Parathyroid adenoma (tissue), 2 donors: ENCODE results near the gene SUPT3H.

Source experiments
- H2AFZ ChIP-seq: fragments of 300-600 bp; sonication (generic); one replicate; pipeline ENCODE4 v1.7.0; 2017; ENCODE audit warnings: antibody characterized with exemption, mild to moderate bottlenecking
- H3K27ac ChIP-seq: fragments of 300-600 bp; sonication (generic); one replicate; pipeline ENCODE4 v1.7.0; 2017
- H3K27me3 ChIP-seq: fragments of 300-600 bp; sonication (generic); one replicate; pipeline ENCODE4 v1.7.0; 2017; ENCODE audit warnings: low read length; ENCODE audit not compliant: control insufficient read depth, insufficient read depth
- H3K36me3 ChIP-seq: fragments of 300-600 bp; sonication (generic); one replicate; pipeline ENCODE4 v1.7.0; 2017; ENCODE audit warnings: low read length; ENCODE audit not compliant: control insufficient read depth, insufficient read depth
- H3K4me1 ChIP-seq: fragments of 300-600 bp; sonication (generic); one replicate; pipeline ENCODE4 v1.7.0; 2017; ENCODE audit warnings: control low read depth
- H3K4me2 ChIP-seq: fragments of 300-600 bp; sonication (generic); one replicate; pipeline ENCODE4 v1.7.0; 2017; ENCODE audit warnings: low read length
- H3K4me3 ChIP-seq: fragments of 300-600 bp; sonication (generic); one replicate; pipeline ENCODE4 v1.7.0; 2017; ENCODE audit warnings: low read depth, low read length
- H3K79me2 ChIP-seq: fragments of 300-600 bp; sonication (generic); one replicate; pipeline ENCODE4 v1.7.0; 2017; ENCODE audit warnings: control low read depth
- H3K9ac ChIP-seq: fragments of 300-600 bp; sonication (generic); one replicate; pipeline ENCODE4 v1.7.0; 2017; ENCODE audit warnings: mild to moderate bottlenecking
- H3K9me3 ChIP-seq: fragments of 300-600 bp; sonication (generic); one replicate; pipeline ENCODE4 v1.7.0; 2017; ENCODE audit warnings: low read length; ENCODE audit not compliant: control insufficient read depth
- TF ChIP-seq, protein P1 (sequence below): fragments of 300-600 bp; sonication (generic); IDR thresholded peaks from one replicate; pipeline ENCODE4 v1.7.0; 2017; ENCODE audit warnings: antibody characterized with exemption, mild to moderate bottlenecking
- donor health status: primary hyperparathyroidism.

Gene SUPT3H

DNA sequence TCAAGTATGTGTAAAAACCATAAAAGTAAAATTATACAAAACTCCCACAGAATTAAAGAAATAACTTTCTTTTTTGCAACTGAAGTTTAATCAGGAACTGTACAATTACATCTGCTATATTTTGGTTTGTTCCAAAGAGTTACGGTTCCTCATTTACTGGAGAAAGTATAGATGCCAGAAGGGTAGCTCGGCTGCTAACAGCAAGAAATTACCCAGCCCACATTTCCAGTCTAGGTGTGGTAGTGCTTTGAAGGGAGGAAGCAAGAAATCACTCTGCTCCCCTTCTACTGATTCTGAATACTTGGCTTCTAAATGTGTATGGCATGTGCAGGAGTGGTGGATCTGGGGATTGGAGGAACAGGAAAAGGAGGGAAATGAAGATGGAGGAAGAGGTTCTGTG, 549.0 kb downstream of the SUPT3H start:
- Histone ChIP-seq H3K9ac (no peak overlapping the region), H2AFZ (no peak overlapping the region), H3K27me3 (no peaks in the 10 kb centered on the region), H3K79me2 (no peaks in the 10 kb centered on the region), H3K27ac (no peak overlapping the region), H3K4me3 (no peak overlapping the region), H3K4me2 (no peak overlapping the region), H3K36me3 (no peaks in the 10 kb centered on the region), H3K4me1 (no peaks in the 10 kb centered on the region), H3K9me3 (no peaks in the 10 kb centered on the region)
- TF ChIP-seq, protein P1, sequence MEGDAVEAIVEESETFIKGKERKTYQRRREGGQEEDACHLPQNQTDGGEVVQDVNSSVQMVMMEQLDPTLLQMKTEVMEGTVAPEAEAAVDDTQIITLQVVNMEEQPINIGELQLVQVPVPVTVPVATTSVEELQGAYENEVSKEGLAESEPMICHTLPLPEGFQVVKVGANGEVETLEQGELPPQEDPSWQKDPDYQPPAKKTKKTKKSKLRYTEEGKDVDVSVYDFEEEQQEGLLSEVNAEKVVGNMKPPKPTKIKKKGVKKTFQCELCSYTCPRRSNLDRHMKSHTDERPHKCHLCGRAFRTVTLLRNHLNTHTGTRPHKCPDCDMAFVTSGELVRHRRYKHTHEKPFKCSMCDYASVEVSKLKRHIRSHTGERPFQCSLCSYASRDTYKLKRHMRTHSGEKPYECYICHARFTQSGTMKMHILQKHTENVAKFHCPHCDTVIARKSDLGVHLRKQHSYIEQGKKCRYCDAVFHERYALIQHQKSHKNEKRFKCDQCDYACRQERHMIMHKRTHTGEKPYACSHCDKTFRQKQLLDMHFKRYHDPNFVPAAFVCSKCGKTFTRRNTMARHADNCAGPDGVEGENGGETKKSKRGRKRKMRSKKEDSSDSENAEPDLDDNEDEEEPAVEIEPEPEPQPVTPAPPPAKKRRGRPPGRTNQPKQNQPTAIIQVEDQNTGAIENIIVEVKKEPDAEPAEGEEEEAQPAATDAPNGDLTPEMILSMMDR = no peak

DNA sequence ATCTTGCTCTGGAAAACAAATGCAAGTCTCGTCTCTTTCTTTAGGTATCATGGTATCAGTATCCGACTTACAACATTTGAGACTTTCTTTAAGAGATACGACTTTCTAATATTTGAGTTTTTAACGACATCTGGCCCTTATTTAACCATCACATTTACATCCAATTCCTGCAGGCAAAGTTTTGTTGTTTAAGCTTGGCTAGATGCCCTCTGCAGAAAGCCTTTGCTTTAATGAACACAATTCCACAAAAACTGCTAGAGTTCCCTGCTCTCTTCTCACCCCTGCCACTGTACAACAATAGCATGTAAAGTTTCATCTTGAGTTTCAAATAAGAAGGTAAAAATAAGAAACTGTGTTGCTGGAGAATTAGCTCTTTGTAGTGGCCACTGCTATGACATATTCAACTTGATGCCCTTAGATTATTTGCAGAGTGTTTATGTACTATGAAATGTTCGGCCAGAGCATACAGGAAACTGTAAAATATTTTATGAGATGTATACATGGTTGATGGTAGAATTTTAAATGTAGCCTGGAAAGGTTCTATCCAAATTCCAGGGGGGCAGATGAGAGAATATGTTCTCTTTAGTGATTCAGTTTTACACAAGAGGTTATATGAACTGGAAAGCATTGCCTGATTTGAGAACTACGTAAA, 551.6 kb downstream of the SUPT3H start:
- Histone ChIP-seq H3K27ac (no peak overlapping the region), H3K27me3 (no peaks in the 10 kb centered on the region), H3K9me3 (no peaks in the 10 kb centered on the region), H3K79me2 (no peaks in the 10 kb centered on the region), H2AFZ (no peak overlapping the region), H3K4me3 (no peak overlapping the region), H3K36me3 (no peaks in the 10 kb centered on the region), H3K4me2 (no peak overlapping the region), H3K9ac (no peak overlapping the region), H3K4me1 (no peaks in the 10 kb centered on the region)
- TF ChIP-seq, protein P1 = no peak

DNA sequence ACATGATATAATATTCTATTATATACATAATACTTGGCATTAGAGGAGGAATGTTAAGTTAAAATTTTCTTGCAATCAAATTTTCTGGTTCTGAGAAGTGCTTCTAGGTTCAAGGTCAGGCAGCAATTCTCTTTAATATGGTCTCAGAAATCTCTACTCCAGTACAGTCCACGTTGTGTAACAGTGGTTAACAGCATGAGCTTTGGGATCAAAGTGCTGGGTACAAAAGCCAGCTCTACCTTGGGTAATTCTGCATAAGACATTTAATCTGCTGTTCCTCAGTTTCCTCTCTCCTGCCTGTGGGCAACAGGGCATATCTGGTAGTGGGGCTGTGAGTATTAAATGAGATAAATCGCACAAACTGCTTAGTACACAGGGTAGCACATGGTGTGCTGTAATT, 552.5 kb downstream of the SUPT3H start:
- Histone ChIP-seq H3K27ac (no peak overlapping the region), H3K4me3 (no peak overlapping the region), H2AFZ (no peak overlapping the region), H3K4me2 (no peak overlapping the region), H3K9me3 (no peaks in the 10 kb centered on the region), H3K36me3 (no peaks in the 10 kb centered on the region), H3K9ac (no peak overlapping the region), H3K4me1 (no peaks in the 10 kb centered on the region), H3K79me2 (no peaks in the 10 kb centered on the region), H3K27me3 (no peaks in the 10 kb centered on the region)
- TF ChIP-seq, protein P1 = no peak

DNA sequence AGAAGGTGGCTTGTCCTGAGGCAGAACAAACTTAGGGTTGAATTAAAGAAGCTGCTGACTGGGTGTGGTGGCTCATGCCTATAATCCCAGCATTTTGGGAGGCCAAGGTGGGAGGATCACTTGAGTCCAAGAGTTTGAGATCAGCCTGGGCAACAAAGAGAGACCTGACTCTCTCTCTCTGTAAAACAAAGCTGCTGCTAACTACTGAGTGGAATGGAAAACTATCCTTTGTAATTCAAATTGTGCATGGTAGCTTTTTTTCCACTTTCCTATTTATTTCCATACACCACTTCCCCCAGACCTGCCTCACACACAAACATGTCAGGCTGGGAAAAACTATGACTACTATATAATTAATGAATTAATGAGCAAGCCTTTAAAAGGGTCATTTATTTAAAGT, 553.2 kb downstream of the SUPT3H start:
- Histone ChIP-seq H3K9me3 (no peaks in the 10 kb centered on the region), H3K4me2 (no peak overlapping the region), H3K4me3 (no peak overlapping the region), H3K79me2 (no peaks in the 10 kb centered on the region), H3K4me1 (no peaks in the 10 kb centered on the region), H3K36me3 (no peaks in the 10 kb centered on the region), H3K27me3 (no peaks in the 10 kb centered on the region), H2AFZ (no peak overlapping the region), H3K27ac (no peak overlapping the region), H3K9ac (no peak overlapping the region)
- TF ChIP-seq, protein P1 = no peak

DNA sequence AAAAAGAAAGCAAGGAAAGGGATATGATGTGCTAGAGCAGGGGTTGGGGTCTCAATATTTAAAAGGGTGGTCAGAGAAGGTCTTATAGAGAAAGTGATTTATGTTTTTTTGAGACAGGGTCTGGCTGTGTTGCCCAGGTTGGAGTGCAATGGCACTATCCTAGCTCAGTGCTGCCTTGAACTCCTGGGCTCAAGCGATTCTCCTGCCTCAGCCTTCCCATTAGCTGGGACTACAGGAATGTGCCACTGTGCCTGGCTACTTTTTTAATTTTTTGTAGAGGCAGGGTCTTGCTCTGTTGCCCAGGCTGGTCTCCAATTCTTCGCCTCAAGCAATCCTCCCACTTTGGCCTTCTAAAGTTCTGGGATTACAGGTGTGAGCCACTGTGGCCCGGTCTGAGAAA, 557.0 kb downstream of the SUPT3H start:
- H3K4me1 ChIP-seq = no peaks in the 10 kb centered on the region
- no peak overlapping the region for H3K9ac ChIP-seq
- H3K27me3 ChIP-seq = no peaks in the 10 kb centered on the region
- H3K79me2 ChIP-seq = no peaks in the 10 kb centered on the region
- no peak overlapping the region for H3K4me3 ChIP-seq
- H3K36me3 ChIP-seq = no peaks in the 10 kb centered on the region
- no peak overlapping the region for H2AFZ ChIP-seq
- no peaks in the 10 kb centered on the region for H3K9me3 ChIP-seq
- H3K4me2 ChIP-seq = no peak overlapping the region
- TF ChIP-seq, protein P1 = no peak
- no peak overlapping the region for H3K27ac ChIP-seq
